Ishikawa (cell line): ENCODE data around the gene ACSL5.

Experiments used
- CEBPB ChIP-seq: IDR thresholded peaks from 2 replicates; pipeline ENCODE4 v1.6.1; 2012
- EGR1 ChIP-seq: IDR thresholded peaks from 2 replicates; pipeline ENCODE4 v1.6.1; 2012
- EP300 ChIP-seq: IDR thresholded peaks from 2 replicates; pipeline ENCODE4 v1.6.1; 2012; ENCODE audit warnings: borderline replicate concordance
- NFIC ChIP-seq: IDR thresholded peaks from 2 replicates; pipeline ENCODE4 v1.6.1; 2012
- RAD21 ChIP-seq: IDR thresholded peaks from 2 replicates; pipeline ENCODE4 v1.6.1; 2012; ENCODE audit warnings: low read depth
- TAF1 ChIP-seq: IDR thresholded peaks from 2 replicates; pipeline ENCODE4 v1.6.1; 2012; ENCODE audit warnings: low read depth, mild to moderate bottlenecking
- ZBTB7A ChIP-seq: IDR thresholded peaks from 2 replicates; pipeline ENCODE4 v1.6.1; 2012; ENCODE audit warnings: low read depth
- TF ChIP-seq, protein P1 (sequence below): IDR thresholded peaks from 2 replicates; pipeline ENCODE4 v1.6.1; 2012; ENCODE audit warnings: low read depth, mild to moderate bottlenecking
- TF ChIP-seq, protein P2 (sequence below): IDR thresholded peaks from 2 replicates; pipeline ENCODE4 v1.6.1; 2012

DNA sequence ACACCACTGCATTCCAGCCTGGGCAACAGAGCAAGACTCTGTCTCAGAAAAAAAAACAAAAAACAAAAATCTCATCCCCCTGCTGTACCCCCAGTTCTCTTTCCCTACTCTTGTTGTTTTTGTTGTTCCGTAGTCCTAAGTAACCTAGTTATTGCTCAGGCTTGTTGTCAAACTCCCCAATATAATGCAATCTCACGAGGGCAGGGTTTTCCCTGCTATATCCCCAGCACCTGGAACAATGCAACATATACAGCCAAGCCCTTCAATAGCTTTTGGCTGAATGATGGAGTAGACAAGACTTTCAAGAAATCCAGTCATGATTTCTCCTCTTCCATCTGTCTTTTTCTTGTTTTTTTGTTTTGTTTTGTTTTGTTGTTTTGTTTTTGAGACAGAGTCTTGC, 10.2 kb downstream of the ACSL5 start:
- TF ChIP-seq, protein P1, sequence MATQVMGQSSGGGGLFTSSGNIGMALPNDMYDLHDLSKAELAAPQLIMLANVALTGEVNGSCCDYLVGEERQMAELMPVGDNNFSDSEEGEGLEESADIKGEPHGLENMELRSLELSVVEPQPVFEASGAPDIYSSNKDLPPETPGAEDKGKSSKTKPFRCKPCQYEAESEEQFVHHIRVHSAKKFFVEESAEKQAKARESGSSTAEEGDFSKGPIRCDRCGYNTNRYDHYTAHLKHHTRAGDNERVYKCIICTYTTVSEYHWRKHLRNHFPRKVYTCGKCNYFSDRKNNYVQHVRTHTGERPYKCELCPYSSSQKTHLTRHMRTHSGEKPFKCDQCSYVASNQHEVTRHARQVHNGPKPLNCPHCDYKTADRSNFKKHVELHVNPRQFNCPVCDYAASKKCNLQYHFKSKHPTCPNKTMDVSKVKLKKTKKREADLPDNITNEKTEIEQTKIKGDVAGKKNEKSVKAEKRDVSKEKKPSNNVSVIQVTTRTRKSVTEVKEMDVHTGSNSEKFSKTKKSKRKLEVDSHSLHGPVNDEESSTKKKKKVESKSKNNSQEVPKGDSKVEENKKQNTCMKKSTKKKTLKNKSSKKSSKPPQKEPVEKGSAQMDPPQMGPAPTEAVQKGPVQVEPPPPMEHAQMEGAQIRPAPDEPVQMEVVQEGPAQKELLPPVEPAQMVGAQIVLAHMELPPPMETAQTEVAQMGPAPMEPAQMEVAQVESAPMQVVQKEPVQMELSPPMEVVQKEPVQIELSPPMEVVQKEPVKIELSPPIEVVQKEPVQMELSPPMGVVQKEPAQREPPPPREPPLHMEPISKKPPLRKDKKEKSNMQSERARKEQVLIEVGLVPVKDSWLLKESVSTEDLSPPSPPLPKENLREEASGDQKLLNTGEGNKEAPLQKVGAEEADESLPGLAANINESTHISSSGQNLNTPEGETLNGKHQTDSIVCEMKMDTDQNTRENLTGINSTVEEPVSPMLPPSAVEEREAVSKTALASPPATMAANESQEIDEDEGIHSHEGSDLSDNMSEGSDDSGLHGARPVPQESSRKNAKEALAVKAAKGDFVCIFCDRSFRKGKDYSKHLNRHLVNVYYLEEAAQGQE: no peak
- TF ChIP-seq RAD21 (no peak), EP300 (no peak), EGR1 (no peak), NFIC (no peak), ZBTB7A (no peak), TAF1 (no peak), CEBPB (no peak)
- TF ChIP-seq, protein P2, sequence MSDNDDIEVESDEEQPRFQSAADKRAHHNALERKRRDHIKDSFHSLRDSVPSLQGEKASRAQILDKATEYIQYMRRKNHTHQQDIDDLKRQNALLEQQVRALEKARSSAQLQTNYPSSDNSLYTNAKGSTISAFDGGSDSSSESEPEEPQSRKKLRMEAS: no peak
